Measurements from ENCODE around the gene SLC40A1. TPM values are rescaled to one million over a fixed set of nuclear protein-coding genes. Genes with fewer than 3 reads are reported as not detected.
"Not testable (repeated sequence)": the region's sequence is repeated elsewhere in the genome, so short reads cannot be mapped to it uniquely, and the experiment has no call there.

SLC40A1 gene
- total RNA-seq, 1 donor, result 10.9 TPM

DNA sequence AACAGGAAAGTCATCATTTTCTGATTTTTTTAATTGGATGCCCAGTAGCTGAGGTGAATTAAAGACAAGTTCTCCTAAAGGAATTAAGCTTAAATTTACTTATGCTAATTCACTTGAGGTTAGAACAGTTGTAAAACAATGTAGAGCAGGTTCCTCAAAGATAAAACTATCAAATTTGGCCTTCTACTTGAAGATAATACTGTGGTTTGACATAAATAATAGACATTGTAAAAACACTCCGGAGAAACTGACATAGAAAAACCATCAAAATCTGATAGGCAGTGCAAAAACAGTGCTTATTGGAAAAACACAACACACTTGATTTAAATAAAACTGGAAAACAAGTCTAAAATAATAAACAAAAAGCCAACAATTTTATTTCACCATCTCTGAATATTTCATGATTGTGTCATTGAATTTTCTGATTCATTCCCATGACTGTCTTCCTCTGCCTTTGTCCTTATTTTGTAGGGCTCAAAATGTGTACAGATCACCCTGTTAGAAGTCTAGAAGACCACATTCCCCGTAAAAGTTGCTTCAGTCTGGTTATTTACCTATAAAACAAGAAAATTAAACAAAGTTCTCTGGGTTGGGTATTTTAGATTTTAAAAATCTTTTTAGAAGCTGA, 28.3 kb upstream of the SLC40A1 start:
- Histone ChIP-seq H4K20me1 (ENCODE audit: insufficient read depth, low read length) (no peaks in the 10 kb centered on the region), H2AFZ (ENCODE audit: low read length) (no peak overlapping the region), H3K4me1 (ENCODE audit: insufficient read depth, low read length) (peaks cover 26% of the 10 kb centered on the region), H3K79me2 (ENCODE audit: insufficient read depth, low read length) (no peaks in the 10 kb centered on the region), H3K36me3 (ENCODE audit: insufficient read depth, low read length) (no peaks in the 10 kb centered on the region), H3K9me3 (ENCODE audit: low read depth, low read length) (no peaks in the 10 kb centered on the region), H3K4me3 (ENCODE audit: insufficient read depth, low read length) (no peak overlapping the region), H3K4me2 (ENCODE audit: insufficient read depth, low read length) (peak overlapping the region; percentile 23), H3K27ac (ENCODE audit: low read depth, low read length) (peak overlapping the region; percentile 63), H3K27me3 (ENCODE audit: insufficient read depth, low read length) (no peaks in the 10 kb centered on the region)
- DNase-seq (ENCODE audit: insufficient read length, low spot score, missing footprints), result no peak
- TF ChIP-seq, protein P1, sequence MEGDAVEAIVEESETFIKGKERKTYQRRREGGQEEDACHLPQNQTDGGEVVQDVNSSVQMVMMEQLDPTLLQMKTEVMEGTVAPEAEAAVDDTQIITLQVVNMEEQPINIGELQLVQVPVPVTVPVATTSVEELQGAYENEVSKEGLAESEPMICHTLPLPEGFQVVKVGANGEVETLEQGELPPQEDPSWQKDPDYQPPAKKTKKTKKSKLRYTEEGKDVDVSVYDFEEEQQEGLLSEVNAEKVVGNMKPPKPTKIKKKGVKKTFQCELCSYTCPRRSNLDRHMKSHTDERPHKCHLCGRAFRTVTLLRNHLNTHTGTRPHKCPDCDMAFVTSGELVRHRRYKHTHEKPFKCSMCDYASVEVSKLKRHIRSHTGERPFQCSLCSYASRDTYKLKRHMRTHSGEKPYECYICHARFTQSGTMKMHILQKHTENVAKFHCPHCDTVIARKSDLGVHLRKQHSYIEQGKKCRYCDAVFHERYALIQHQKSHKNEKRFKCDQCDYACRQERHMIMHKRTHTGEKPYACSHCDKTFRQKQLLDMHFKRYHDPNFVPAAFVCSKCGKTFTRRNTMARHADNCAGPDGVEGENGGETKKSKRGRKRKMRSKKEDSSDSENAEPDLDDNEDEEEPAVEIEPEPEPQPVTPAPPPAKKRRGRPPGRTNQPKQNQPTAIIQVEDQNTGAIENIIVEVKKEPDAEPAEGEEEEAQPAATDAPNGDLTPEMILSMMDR (IDR thresholded peaks at IDR 0.05; ENCODE audit: extremely low read depth, low read depth, low read length), result no peak

- Histone ChIP-seq H3K4me2 (ENCODE audit: insufficient read depth, low read length) (no peak overlapping the region), H3K9me3 (ENCODE audit: low read depth, low read length) (no peaks in the 10 kb centered on the region), H3K27me3 (ENCODE audit: insufficient read depth, low read length) (no peaks in the 10 kb centered on the region), H3K4me1 (ENCODE audit: insufficient read depth, low read length) (peaks cover 22% of the 10 kb centered on the region), H3K79me2 (ENCODE audit: insufficient read depth, low read length) (no peaks in the 10 kb centered on the region), H4K20me1 (ENCODE audit: insufficient read depth, low read length) (no peaks in the 10 kb centered on the region), H3K27ac (ENCODE audit: low read depth, low read length) (peak overlapping the region; percentile 63), H3K36me3 (ENCODE audit: insufficient read depth, low read length) (no peaks in the 10 kb centered on the region), H2AFZ (ENCODE audit: low read length) (no peak overlapping the region), H3K4me3 (ENCODE audit: insufficient read depth, low read length) (no peak overlapping the region)
- TF ChIP-seq, protein P1 (IDR thresholded peaks at IDR 0.05; ENCODE audit: extremely low read depth, low read depth, low read length), result no peak
- no peak for DNase-seq (ENCODE audit: insufficient read length, low spot score, missing footprints)
These were observed 27.6 kb upstream of the SLC40A1 start for GRCh38 chr2:189608170-189608569.

- H3K79me2 ChIP-seq (ENCODE audit: insufficient read depth, low read length), result no peaks in the 10 kb centered on the region
- H4K20me1 ChIP-seq (ENCODE audit: insufficient read depth, low read length), result no peaks in the 10 kb centered on the region
- no peaks in the 10 kb centered on the region for H3K36me3 ChIP-seq (ENCODE audit: insufficient read depth, low read length)
- H3K4me2 ChIP-seq (ENCODE audit: insufficient read depth, low read length), result no peak overlapping the region
- H3K27ac ChIP-seq (ENCODE audit: low read depth, low read length), result no peak overlapping the region
- TF ChIP-seq, protein P1 (IDR thresholded peaks at IDR 0.05; ENCODE audit: extremely low read depth, low read depth, low read length), result no peak
- H3K4me1 ChIP-seq (ENCODE audit: insufficient read depth, low read length), result no peaks in the 10 kb centered on the region
- H3K9me3 ChIP-seq (ENCODE audit: low read depth, low read length), result no peaks in the 10 kb centered on the region
- no peak overlapping the region for H3K4me3 ChIP-seq (ENCODE audit: insufficient read depth, low read length)
- DNase-seq (ENCODE audit: insufficient read length, low spot score, missing footprints), result no peak
- H3K27me3 ChIP-seq (ENCODE audit: insufficient read depth, low read length), result no peaks in the 10 kb centered on the region
- no peak overlapping the region for H2AFZ ChIP-seq (ENCODE audit: low read length)
These were observed 21.6 kb upstream of the SLC40A1 start for GRCh38 chr2:189602233-189602632.

DNA sequence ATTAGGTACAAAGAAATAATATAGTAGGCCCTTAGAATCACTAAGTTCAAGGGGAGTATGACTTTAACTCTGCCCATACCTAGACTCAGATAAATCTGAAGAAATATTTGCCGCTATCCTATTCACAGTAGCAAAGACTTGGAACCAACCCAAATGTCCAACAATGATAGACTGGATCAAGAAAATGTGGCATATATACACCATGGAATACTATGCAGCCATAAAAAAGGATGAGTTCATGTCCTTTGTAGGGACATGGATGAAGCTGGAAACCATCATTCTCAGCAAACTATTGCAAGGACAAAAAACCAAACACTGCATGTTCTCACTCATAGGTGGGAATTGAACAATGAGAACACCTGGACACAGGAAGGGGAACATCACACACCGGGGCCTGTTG, 21.1 kb upstream of the SLC40A1 start:
- not testable (repeated sequence) for H3K27ac ChIP-seq (ENCODE audit: low read depth, low read length); H4K20me1 ChIP-seq (ENCODE audit: insufficient read depth, low read length); DNase-seq (ENCODE audit: insufficient read length, low spot score, missing footprints); H3K4me1 ChIP-seq (ENCODE audit: insufficient read depth, low read length); H3K4me2 ChIP-seq (ENCODE audit: insufficient read depth, low read length); H3K36me3 ChIP-seq (ENCODE audit: insufficient read depth, low read length); H3K4me3 ChIP-seq (ENCODE audit: insufficient read depth, low read length); H3K79me2 ChIP-seq (ENCODE audit: insufficient read depth, low read length); H2AFZ ChIP-seq (ENCODE audit: low read length); H3K9me3 ChIP-seq (ENCODE audit: low read depth, low read length); H3K27me3 ChIP-seq (ENCODE audit: insufficient read depth, low read length)
